Astrocyte (in vitro differentiated cells and primary cell): ENCODE results near the gene SMCO2. TPM values are rescaled to one million over a fixed set of nuclear protein-coding genes. Genes with fewer than 3 reads are reported as not detected.

Experiments used
- DNase-seq: peaks from one replicate; pipeline ENCODE4 v3.0.0-alpha.2; 2010; ENCODE audit warnings: low read depth
- FAIRE-seq: peaks from 2 replicates; lab custom pipeline; 2011; peaks lifted over from hg19 to GRCh38; lab: Jason Lieb, UNC
- H2AFZ ChIP-seq: 2 replicates; pipeline ENCODE4 v1.6.0; 2012; ENCODE audit warnings: low read depth, low read length, inconsistent platforms
- H3K27ac ChIP-seq: 2 replicates; pipeline ENCODE4 v1.5.1; 2011; ENCODE audit warnings: low read depth, low read length, inconsistent platforms
- H3K27me3 ChIP-seq: 2 replicates; pipeline ENCODE4 v1.6.0; 2011; ENCODE audit warnings: low read length, inconsistent platforms; ENCODE audit not compliant: insufficient read depth
- H3K36me3 ChIP-seq: 2 replicates; pipeline ENCODE4 v1.5.1; 2011; ENCODE audit warnings: low read length, inconsistent platforms; ENCODE audit not compliant: insufficient read depth
- H3K4me1 ChIP-seq: 2 replicates; pipeline ENCODE4 v1.5.1; 2011; ENCODE audit warnings: low read length, inconsistent platforms; ENCODE audit not compliant: insufficient read depth
- H3K4me2 ChIP-seq: 2 replicates; pipeline ENCODE4 v1.6.0; 2012; ENCODE audit warnings: low read length, inconsistent platforms
- H3K4me3 ChIP-seq: 2 replicates; pipeline ENCODE4 v1.5.1; 2011; ENCODE audit warnings: low read depth, mild to moderate bottlenecking, low read length, inconsistent platforms; ENCODE audit not compliant: insufficient read depth
- H3K79me2 ChIP-seq: 2 replicates; pipeline ENCODE4 v1.6.0; 2012; ENCODE audit warnings: mild to moderate bottlenecking, low read length, inconsistent platforms; ENCODE audit not compliant: insufficient read depth
- H3K9ac ChIP-seq: 2 replicates; pipeline ENCODE4 v1.6.0; 2012; ENCODE audit warnings: mild to moderate bottlenecking, low read length, inconsistent platforms
- H3K9me3 ChIP-seq: 2 replicates; pipeline ENCODE4 v1.5.1; 2012; ENCODE audit warnings: low read depth, mild to moderate bottlenecking, low read length, inconsistent platforms; ENCODE audit not compliant: insufficient read depth
- H4K20me1 ChIP-seq: 2 replicates; pipeline ENCODE4 v1.6.0; 2012; ENCODE audit warnings: low read length, inconsistent platforms; ENCODE audit not compliant: insufficient read depth
- H3K27ac Mint-ChIP-seq: one replicate; pipeline ENCODE4 v1.8.0; 2021; ENCODE audit warnings: mild to moderate bottlenecking, mixed read lengths; ENCODE audit not compliant: unreplicated experiment
- H3K27me3 Mint-ChIP-seq: one replicate; pipeline ENCODE4 v1.8.0; 2021; ENCODE audit warnings: low read depth, mixed read lengths; ENCODE audit not compliant: unreplicated experiment
- H3K36me3 Mint-ChIP-seq: one replicate; pipeline ENCODE4 v1.8.0; 2021; ENCODE audit warnings: low read depth, mixed read lengths; ENCODE audit not compliant: unreplicated experiment
- H3K4me1 Mint-ChIP-seq: one replicate; pipeline ENCODE4 v1.8.0; 2021; ENCODE audit warnings: low read depth, mixed read lengths; ENCODE audit not compliant: unreplicated experiment
- H3K4me3 Mint-ChIP-seq: one replicate; pipeline ENCODE4 v1.8.0; 2021; ENCODE audit warnings: mild to moderate bottlenecking, moderate library complexity, mixed read lengths; ENCODE audit not compliant: unreplicated experiment
- H3K9me3 Mint-ChIP-seq: one replicate; pipeline ENCODE4 v1.8.0; 2021; ENCODE audit warnings: mild to moderate bottlenecking, mixed read lengths; ENCODE audit not compliant: unreplicated experiment
- CTCF ChIP-seq: IDR thresholded peaks from 2 replicates; pipeline ENCODE4 v1.5.1; 2011; ENCODE audit warnings: low read depth, mild to moderate bottlenecking, inconsistent platforms, low read length, moderate library complexity; ENCODE audit not compliant: insufficient read depth
- EZH2 ChIP-seq: IDR thresholded peaks from 2 replicates; pipeline ENCODE4 v1.6.1; 2012; ENCODE audit warnings: mild to moderate bottlenecking, low read length, inconsistent platforms; ENCODE audit not compliant: insufficient read depth
- total RNA-seq: library from RNA; stranded (reverse); gene quantifications from 2 replicates; pipeline ENCODE4 v1.2.1, GENCODE V29; 2021

Gene SMCO2
- total RNA-seq, 1 donor from 2014 or later = 0.32 TPM

- no peak overlapping the region for H3K9ac ChIP-seq
- no peak for FAIRE-seq
- peaks cover 23% of the 10 kb centered on the region for H3K4me1 Mint-ChIP-seq
Observed at GRCh38 chr12:27515671-27516070, 69.1 kb downstream of the SMCO2 start.

DNA sequence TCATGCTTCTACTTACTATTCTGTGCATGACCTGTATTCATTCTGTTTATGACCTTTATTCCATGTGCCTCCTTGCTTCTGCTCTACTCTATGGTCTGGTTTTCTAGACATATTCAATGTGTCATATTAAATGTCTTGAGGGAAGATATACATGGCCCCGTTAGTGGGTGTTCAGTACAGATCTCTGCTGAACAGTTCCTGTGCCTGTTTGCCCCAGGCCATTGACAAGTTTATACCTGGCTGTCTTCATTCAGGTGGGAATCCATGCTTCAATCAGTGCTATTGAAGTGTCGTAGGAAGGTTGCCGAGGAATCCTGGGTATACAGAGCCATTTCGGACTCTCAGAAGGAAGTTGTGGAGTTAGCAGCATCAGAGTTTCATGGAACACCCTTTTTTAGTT is 70.1 kb downstream of the SMCO2 start:
- no peak for FAIRE-seq
- no peaks in the 10 kb centered on the region for H3K36me3 ChIP-seq

More at GRCh38 chr12:27515671-27516070, 69.1 kb downstream of the SMCO2 start:
- no peaks in the 10 kb centered on the region for H3K9me3 ChIP-seq
- peaks cover 7% of the 10 kb centered on the region for H3K4me1 ChIP-seq
- Mint-ChIP-seq H3K36me3 (no peaks in the 10 kb centered on the region), H3K4me3 (no peak overlapping the region), H3K27me3 (no peaks in the 10 kb centered on the region), H3K9me3 (no peaks in the 10 kb centered on the region), H3K27ac (no peak overlapping the region)
- no peak overlapping the region for H3K4me2 ChIP-seq
- H3K27ac ChIP-seq = no peak overlapping the region
- no peak for DNase-seq
- no peaks in the 10 kb centered on the region for H3K79me2 ChIP-seq
- H3K36me3 ChIP-seq = no peaks in the 10 kb centered on the region
- H2AFZ ChIP-seq = no peak overlapping the region
- no peaks in the 10 kb centered on the region for H3K27me3 ChIP-seq
- TF ChIP-seq CTCF = no peak
- no peak for TF ChIP-seq EZH2
- H4K20me1 ChIP-seq = no peaks in the 10 kb centered on the region
- no peak overlapping the region for H3K4me3 ChIP-seq

More for the DNA sequence above, 70.1 kb downstream of the SMCO2 start:
- Mint-ChIP-seq H3K4me3 (no peak overlapping the region), H3K27ac (no peak overlapping the region), H3K4me1 (peaks cover 24% of the 10 kb centered on the region), H3K36me3 (no peaks in the 10 kb centered on the region), H3K9me3 (no peaks in the 10 kb centered on the region), H3K27me3 (no peaks in the 10 kb centered on the region)
- no peak overlapping the region for H3K9ac ChIP-seq
- no peaks in the 10 kb centered on the region for H3K79me2 ChIP-seq
- TF ChIP-seq EZH2 (no peak), CTCF (no peak)
- no peaks in the 10 kb centered on the region for H3K27me3 ChIP-seq
- H3K4me3 ChIP-seq = no peak overlapping the region
- no peak overlapping the region for H3K27ac ChIP-seq
- H2AFZ ChIP-seq = no peak overlapping the region
- peaks cover 12% of the 10 kb centered on the region for H3K4me1 ChIP-seq
- no peak overlapping the region for H3K4me2 ChIP-seq
- no peaks in the 10 kb centered on the region for H4K20me1 ChIP-seq
- no peaks in the 10 kb centered on the region for H3K9me3 ChIP-seq
- DNase-seq = no peak
